ENCODE data around the gene ADAR.

- TF ChIP-seq CTCF (IDR thresholded peaks at IDR 0.05; ENCODE audit: borderline replicate concordance, extremely low read depth, low read length, poor library complexity, severe bottlenecking) (no peak), EZH2 (IDR thresholded peaks at IDR 0.05; ENCODE audit: borderline replicate concordance, low read depth, low read length, severe bottlenecking) (no peak)
These were observed 21.7 kb upstream of the ADAR start for GRCh38 chr1:154629675-154630073.

Data from DND-41 (cell line).